Neuronal stem cell (in vitro differentiated cells): ENCODE data around the gene ITFG2.

ENCODE experiments used
- DNase-seq: peaks from one replicate; pipeline ENCODE4 v3.0.0-alpha.2; 2013; ENCODE audit warnings: low spot score
- H2AFZ ChIP-seq: one replicate; pipeline ENCODE4 v1.6.1; 2013; ENCODE audit warnings: mild to moderate bottlenecking, low read length, inconsistent platforms
- H2AK5ac ChIP-seq: 2 replicates; pipeline ENCODE4 v1.6.1; 2013; ENCODE audit warnings: low read depth, mild to moderate bottlenecking, inconsistent platforms, low read length, moderate library complexity, mixed read lengths
- H2BK120ac ChIP-seq: 2 replicates; pipeline ENCODE4 v1.6.1; 2013; ENCODE audit warnings: low read depth, mild to moderate bottlenecking, inconsistent platforms, low read length, moderate library complexity, mixed read lengths
- H2BK12ac ChIP-seq: one replicate; pipeline ENCODE4 v1.6.1; 2013; ENCODE audit warnings: low read length, inconsistent platforms
- H2BK15ac ChIP-seq: 2 replicates; pipeline ENCODE4 v1.6.1; 2013; ENCODE audit warnings: mild to moderate bottlenecking, low read length, inconsistent platforms, mixed read lengths
- H2BK5ac ChIP-seq: one replicate; pipeline ENCODE4 v1.6.1; 2013; ENCODE audit warnings: inconsistent platforms, mild to moderate bottlenecking, low read length, moderate library complexity
- H3K14ac ChIP-seq: one replicate; pipeline ENCODE4 v1.6.1; 2013; ENCODE audit warnings: low read length, inconsistent platforms
- H3K18ac ChIP-seq: 2 replicates; pipeline ENCODE4 v1.6.1; 2013; ENCODE audit warnings: low read length, inconsistent platforms
- H3K23ac ChIP-seq: 2 replicates; pipeline ENCODE4 v1.6.1; 2013; ENCODE audit warnings: low read depth, mild to moderate bottlenecking, mixed read lengths, low read length, inconsistent platforms; ENCODE audit not compliant: poor library complexity
- H3K27ac ChIP-seq: replicated peaks from 3 replicates; pipeline ENCODE4 v1.5.1; 2013; ENCODE audit warnings: low read length, inconsistent platforms
- H3K27me3 ChIP-seq, 3 experiments: 2 replicates each; pipeline ENCODE4 v1.6.1; 2013; ENCODE audit warnings: low read length in 3 of 3, mild to moderate bottlenecking in 2 of 3, inconsistent platforms in 1 of 3, low read depth in 1 of 3, mixed read lengths in 1 of 3, moderate library complexity in 1 of 3; ENCODE audit not compliant: control insufficient read depth in 3 of 3, insufficient read depth in 3 of 3
- H3K36me3 ChIP-seq, 2 donors: replicated peaks in 1 of 2; 2 replicates each; pipeline ENCODE4 v1.6.1; 2013; ENCODE audit warnings: low read length in 2 of 2; ENCODE audit not compliant: control insufficient read depth in 2 of 2, insufficient read depth in 2 of 2
- H3K4ac ChIP-seq: 2 replicates; pipeline ENCODE4 v1.6.1; 2013; ENCODE audit warnings: inconsistent platforms, mild to moderate bottlenecking, low read length, moderate library complexity
- H3K4me1 ChIP-seq, 2 donors: 1 replicate in 1 of 2; 2 replicates in 1 of 2; pipeline ENCODE4 v1.6.1; 2013; ENCODE audit warnings: low read length in 2 of 2, low read depth in 1 of 2; ENCODE audit not compliant: control insufficient read depth in 2 of 2, insufficient read depth in 1 of 2
- H3K4me2 ChIP-seq: one replicate; pipeline ENCODE4 v1.6.1; 2013; ENCODE audit warnings: mild to moderate bottlenecking, low read length, inconsistent platforms; ENCODE audit not compliant: insufficient read depth, poor library complexity, severe bottlenecking
- H3K4me3 ChIP-seq, 2 donors: 2 replicates each; pipeline ENCODE4 v1.5.1; 2013; ENCODE audit warnings: low read length in 2 of 2, mild to moderate bottlenecking in 2 of 2, inconsistent platforms in 1 of 2, moderate library complexity in 1 of 2
- H3K79me1 ChIP-seq: one replicate; pipeline ENCODE4 v1.6.1; 2013; ENCODE audit warnings: low read depth, mild to moderate bottlenecking, inconsistent platforms, low read length, moderate library complexity
- H3K9ac ChIP-seq: one replicate; pipeline ENCODE4 v1.6.1; 2013; ENCODE audit warnings: mild to moderate bottlenecking, low read depth, low read length, inconsistent platforms; ENCODE audit not compliant: poor library complexity
- H3K9me3 ChIP-seq, 2 donors: replicated peaks in 1 of 2; 2 replicates each; pipeline versions ENCODE3 to v1.6.1; 2013; ENCODE audit warnings: low read length in 2 of 2, mild to moderate bottlenecking in 2 of 2, inconsistent platforms in 1 of 2, low read depth in 1 of 2, mixed read lengths in 1 of 2, moderate library complexity in 1 of 2; ENCODE audit not compliant: control insufficient read depth in 2 of 2, insufficient read depth in 1 of 2
- H4K8ac ChIP-seq: one replicate; pipeline ENCODE4 v1.6.1; 2013; ENCODE audit warnings: low read depth, mild to moderate bottlenecking, inconsistent platforms, low read length, moderate library complexity
- H4K91ac ChIP-seq: one replicate; pipeline ENCODE4 v1.6.1; 2013; ENCODE audit warnings: low read length, low read depth, mild to moderate bottlenecking, inconsistent platforms; ENCODE audit not compliant: poor library complexity
- WGBS, 2 donors: extraction: QIAGEN DNeasy Blood & Tissue Kit; methylation state at CpG; one replicate each; pipeline ENCODE4 v1.1.7; 2013; ENCODE audit warnings: missing lambda C conversion rate in 2 of 2, mixed read lengths in 1 of 2; ENCODE audit not compliant: insufficient read length in 2 of 2, insufficient replicate concordance in 1 of 2; ENCODE audit errors: extremely low coverage in 2 of 2; 5-methylcytosine and 5-hydroxymethylcytosine counted together

ITFG2 gene

DNA sequence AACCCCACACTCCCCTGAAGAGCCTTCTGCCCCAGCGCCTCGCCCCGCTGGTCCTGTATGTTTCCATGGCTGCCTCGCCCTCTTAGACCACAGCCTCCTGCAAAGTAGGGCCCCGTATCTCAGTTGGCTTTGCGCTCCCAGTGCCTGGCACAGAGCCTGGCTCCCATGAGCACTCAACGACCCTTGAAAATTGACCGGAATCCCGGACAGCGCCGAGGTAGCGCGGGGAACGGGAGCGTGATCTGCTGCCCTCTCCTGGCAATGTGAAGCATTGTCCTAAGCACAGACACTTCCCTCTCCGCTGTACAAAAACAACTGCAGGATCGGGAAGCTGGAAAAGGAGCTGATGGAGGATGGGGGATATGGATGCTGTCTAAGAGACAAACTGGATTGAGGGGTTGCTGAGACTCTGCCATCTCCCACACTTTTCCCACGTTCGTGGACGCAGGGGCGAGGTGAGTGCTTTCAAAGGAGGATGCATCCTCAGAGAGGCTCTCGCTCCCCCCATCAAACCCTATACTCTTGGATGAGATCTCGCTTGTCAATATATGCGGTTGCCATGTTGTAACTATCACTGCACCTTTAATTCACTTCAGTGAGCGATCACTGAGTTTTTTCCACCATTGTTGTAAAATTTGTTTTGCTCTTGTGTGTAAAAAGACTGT lies 28.4 kb upstream of the ITFG2 start:
- no peak overlapping the region for H2BK12ac ChIP-seq
- no CpG with 5 or more reads among the region's 25 CpGs for WGBS, 2 donors
- no peaks in the 10 kb centered on the region for H3K79me1 ChIP-seq
- H3K23ac ChIP-seq = no peak overlapping the region
- H2AK5ac ChIP-seq = no peak overlapping the region
- no peak overlapping the region for H3K9ac ChIP-seq
- H3K14ac ChIP-seq = no peak overlapping the region
- H3K9me3 ChIP-seq = no peaks in the 10 kb centered on the region
- H3K36me3 ChIP-seq = no peaks in the 10 kb centered on the region
- H4K8ac ChIP-seq = no peak overlapping the region
- peak overlapping the region; percentile 27 for H2AFZ ChIP-seq
- H3K4ac ChIP-seq = no peak overlapping the region
- H3K27ac ChIP-seq = no peak overlapping the region
- H2BK5ac ChIP-seq = no peak overlapping the region
- H3K4me2 ChIP-seq = no peak overlapping the region
- no peak overlapping the region for H3K4me3 ChIP-seq
- no peak overlapping the region for H2BK15ac ChIP-seq
- peaks cover 0 to 34% (median 5%) of the 10 kb centered on the region in 3 experiments for H3K27me3 ChIP-seq
- no peak overlapping the region for H4K91ac ChIP-seq
- no peak overlapping the region for H2BK120ac ChIP-seq
- peak; percentile 56 for DNase-seq
- peaks cover 0 to 2% of the 10 kb centered on the region in 2 donors for H3K4me1 ChIP-seq
- no peak overlapping the region for H3K18ac ChIP-seq

GRCh38 chr12:2785017-2785416 lies 27.5 kb upstream of the ITFG2 start:
- no peak overlapping the region for H2BK120ac ChIP-seq
- no peak overlapping the region for H3K4me2 ChIP-seq
- H3K9me3 ChIP-seq = no peaks in the 10 kb centered on the region
- H3K23ac ChIP-seq = no peak overlapping the region
- H2BK5ac ChIP-seq = no peak overlapping the region
- no peak for DNase-seq
- H2BK15ac ChIP-seq = no peak overlapping the region
- H3K79me1 ChIP-seq = no peaks in the 10 kb centered on the region
- H3K4ac ChIP-seq = no peak overlapping the region
- no peak overlapping the region for H4K91ac ChIP-seq
- H3K14ac ChIP-seq = no peak overlapping the region
- no peak overlapping the region for H3K4me3 ChIP-seq
- H3K4me1 ChIP-seq = peaks cover 0 to 2% of the 10 kb centered on the region in 2 donors
- H2AK5ac ChIP-seq = no peak overlapping the region
- no peak overlapping the region for H2BK12ac ChIP-seq
- no peak overlapping the region for H2AFZ ChIP-seq
- H3K27ac ChIP-seq = no peak overlapping the region
- WGBS, 2 donors = no CpG with 5 or more reads among the region's 5 CpGs
- H3K36me3 ChIP-seq = no peaks in the 10 kb centered on the region
- H3K27me3 ChIP-seq = peaks cover 0 to 32% (median 5%) of the 10 kb centered on the region in 3 experiments
- no peak overlapping the region for H3K18ac ChIP-seq
- no peak overlapping the region for H3K9ac ChIP-seq
- H4K8ac ChIP-seq = no peak overlapping the region

- Histone ChIP-seq H3K4me1 (peaks cover 8 to 11% of the 10 kb centered on the region in 2 donors), H3K4me2 (no peak overlapping the region), H3K23ac (no peak overlapping the region), H3K18ac (no peak overlapping the region), H3K79me1 (no peaks in the 10 kb centered on the region), H3K4me3 (no peak overlapping the region), H2BK5ac (no peak overlapping the region), H3K9me3 (no peaks in the 10 kb centered on the region), H3K27me3 (peaks cover 0 to 7% (median 0%) of the 10 kb centered on the region in 3 experiments), H3K9ac (no peak overlapping the region), H2AK5ac (no peak overlapping the region), H2AFZ (no peak overlapping the region), H3K14ac (no peak overlapping the region), H3K36me3 (no peaks in the 10 kb centered on the region), H2BK120ac (no peak overlapping the region), H4K8ac (no peak overlapping the region), H3K27ac (no peak overlapping the region), H2BK12ac (no peak overlapping the region), H4K91ac (no peak overlapping the region), H2BK15ac (no peak overlapping the region), H3K4ac (no peak overlapping the region)
- WGBS, 2 donors = no CpG with 5 or more reads among the region's 6 CpGs
- DNase-seq = no peak
Observed at GRCh38 chr12:2791089-2791488, 21.4 kb upstream of the ITFG2 start.

- peaks cover 0 to 7% (median 0%) of the 10 kb centered on the region in 3 experiments for H3K27me3 ChIP-seq
- no peak overlapping the region for H3K4me3 ChIP-seq
- WGBS, 2 donors = no CpG with 5 or more reads among the region's 25 CpGs
Observed at GRCh38 chr12:2792671-2793500, 19.6 kb upstream of the ITFG2 start.

More at GRCh38 chr12:2792671-2793500, 19.6 kb upstream of the ITFG2 start:
- DNase-seq = no peak
- Histone ChIP-seq H3K4ac (no peak overlapping the region), H3K4me2 (no peak overlapping the region), H3K36me3 (peaks cover 11 to 17% of the 10 kb centered on the region in 2 donors), H2BK120ac (peak overlapping the region; percentile 48), H3K9me3 (no peaks in the 10 kb centered on the region), H3K23ac (no peak overlapping the region), H3K79me1 (no peaks in the 10 kb centered on the region), H3K14ac (no peak overlapping the region), H2AK5ac (no peak overlapping the region), H2AFZ (no peak overlapping the region), H2BK12ac (no peak overlapping the region), H3K27ac (no peak overlapping the region), H2BK5ac (no peak overlapping the region), H3K9ac (no peak overlapping the region), H4K8ac (no peak overlapping the region), H4K91ac (no peak overlapping the region), H3K4me1 (peaks cover 12 to 14% of the 10 kb centered on the region in 2 donors), H3K18ac (no peak overlapping the region), H2BK15ac (no peak overlapping the region)
